Endodermal cell (in vitro differentiated cells): ENCODE data around the gene CENPF. TPM values are rescaled to one million over a fixed set of nuclear protein-coding genes. Genes with fewer than 3 reads are reported as not detected.
"Not testable (repeated sequence)": the region's sequence is repeated elsewhere in the genome, so short reads cannot be mapped to it uniquely, and the experiment has no call there.

Experiments used
- DNase-seq: peaks from one replicate; pipeline ENCODE4 v3.0.0-alpha.2; 2017
- H3K27ac ChIP-seq: 2 replicates; pipeline ENCODE4 v1.5.1; 2013; ENCODE audit warnings: mild to moderate bottlenecking, low read depth, low read length, moderate library complexity
- H3K27me3 ChIP-seq: 2 replicates; pipeline ENCODE4 v1.6.1; 2013; ENCODE audit warnings: mild to moderate bottlenecking, low read length, moderate library complexity; ENCODE audit not compliant: insufficient read depth, control insufficient read depth, poor library complexity, severe bottlenecking
- H3K36me3 ChIP-seq: 2 replicates; pipeline ENCODE4 v1.7.0; 2013; ENCODE audit warnings: mild to moderate bottlenecking, low read length, moderate library complexity; ENCODE audit not compliant: control insufficient read depth, insufficient read depth
- H3K4me1 ChIP-seq: one replicate; pipeline ENCODE4 v1.7.0; 2013; ENCODE audit warnings: low read length; ENCODE audit not compliant: control insufficient read depth, insufficient read depth
- H3K4me3 ChIP-seq: 2 replicates; pipeline ENCODE4 v1.5.1; 2013; ENCODE audit warnings: mild to moderate bottlenecking, low read length, moderate library complexity
- H3K9ac ChIP-seq: 2 replicates; pipeline ENCODE4 v1.6.1; 2013; ENCODE audit warnings: mild to moderate bottlenecking, low read length, moderate library complexity; ENCODE audit not compliant: poor library complexity, severe bottlenecking; ENCODE audit errors: extremely low read depth
- H3K9me3 ChIP-seq: 2 replicates; pipeline ENCODE4 v1.6.1; 2013; ENCODE audit warnings: mild to moderate bottlenecking, low read length, moderate library complexity; ENCODE audit not compliant: control insufficient read depth
- H3K27ac Mint-ChIP-seq: 2 replicates; pipeline ENCODE4 v1.8.0; 2020; ENCODE audit warnings: mixed read lengths
- H3K27me3 Mint-ChIP-seq: 2 replicates; pipeline ENCODE4 v1.8.0; 2021; ENCODE audit warnings: mild to moderate bottlenecking, mixed read lengths; ENCODE audit not compliant: insufficient read depth
- H3K36me3 Mint-ChIP-seq: 2 replicates; pipeline ENCODE4 v1.8.0; 2020; ENCODE audit warnings: low read depth, mixed read lengths
- H3K4me1 Mint-ChIP-seq: 2 replicates; pipeline ENCODE4 v1.8.0; 2020; ENCODE audit warnings: mixed read lengths
- H3K4me3 Mint-ChIP-seq: 2 replicates; pipeline ENCODE4 v1.8.0; 2020; ENCODE audit warnings: mild to moderate bottlenecking, moderate library complexity, mixed read lengths
- H3K9me3 Mint-ChIP-seq: 2 replicates; pipeline ENCODE4 v1.8.0; 2020; ENCODE audit warnings: mild to moderate bottlenecking, mixed read lengths
- WGBS, 2 experiments: methylation state at CpG; one replicate each; pipeline versions ENCODE4 v1.1.5 to v1.1.7; 2013; ENCODE audit warnings: missing lambda C conversion rate in 2 of 2, mixed read lengths in 1 of 2; ENCODE audit not compliant: insufficient coverage in 1 of 2, insufficient read length in 1 of 2; 5-methylcytosine and 5-hydroxymethylcytosine counted together
- total RNA-seq, 2 donors: library from RNA; stranded (reverse); fragmentation: NEBNext Ultra II Directional in 1 of 2; extraction: Animal tissue kit (Norgen Biotek cat#: 25700) in 1 of 2; gene quantifications; 2 replicates in 1 of 2; 3 replicates in 1 of 2; pipeline ENCODE4 v1.2.1, GENCODE V29; 2021
- TF ChIP-seq, protein P1 (sequence below): fragments of 200-600 bp; sonication (generic); conservative IDR thresholded peaks from 2 replicates; pipeline ENCODE4 v1.5.0; 2021; ENCODE audit warnings: antibody characterized with exemption, mild to moderate bottlenecking

The CENPF gene
- total RNA-seq, 2 donors from 2014 or later = 77.2 to 87.2 TPM

DNA sequence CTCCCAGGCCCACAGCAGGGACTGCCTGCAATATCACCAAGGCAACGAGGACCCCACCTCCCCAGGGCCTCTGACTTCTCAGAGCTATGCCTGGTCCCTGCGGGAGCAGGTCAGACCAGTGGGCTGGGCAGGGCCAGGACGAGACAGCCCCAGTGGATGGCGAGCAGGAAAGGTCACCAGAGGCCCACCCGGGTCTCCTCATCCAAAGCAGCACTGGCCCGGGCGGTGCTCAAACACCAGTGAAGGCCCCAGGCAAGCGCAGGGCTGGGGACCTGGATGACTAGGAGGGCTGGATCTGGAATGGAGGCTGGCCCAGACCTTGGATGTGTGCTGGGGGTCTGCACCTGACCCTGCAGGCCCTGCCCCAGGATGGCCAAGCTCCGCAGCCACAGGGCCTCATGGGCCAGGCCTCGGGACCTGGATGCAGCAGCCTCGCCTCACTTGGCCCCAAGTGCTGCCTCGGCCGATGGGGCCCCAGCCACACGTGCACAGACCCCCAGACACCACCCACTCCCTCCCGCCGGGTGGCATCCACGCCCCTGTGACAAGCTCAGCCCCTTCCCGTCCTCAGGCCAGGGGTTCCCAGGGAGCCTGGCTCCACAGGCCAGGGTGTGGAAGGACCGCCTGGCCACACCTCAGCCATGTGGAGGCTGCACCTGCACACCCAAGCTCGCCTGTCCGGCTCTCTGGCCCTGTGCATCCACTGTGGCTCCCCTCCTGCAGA is 4.7 kb downstream of the CENPF start:
- H3K4me1 Mint-ChIP-seq = peaks cover 14% of the 10 kb centered on the region
- peaks cover 38% of the 10 kb centered on the region for H3K36me3 Mint-ChIP-seq
- H3K27ac Mint-ChIP-seq, DNase-seq, H3K4me3 ChIP-seq, H3K27me3 ChIP-seq, H3K9ac ChIP-seq, H3K4me1 ChIP-seq, H3K27ac ChIP-seq, H3K4me3 Mint-ChIP-seq, H3K27me3 Mint-ChIP-seq: not testable (repeated sequence)
- H3K9me3 Mint-ChIP-seq = peaks cover 15% of the 10 kb centered on the region
- 96% methylated on average over 9 to 21 of the region's 21 CpGs for WGBS, 2 experiments
- peaks cover 14% of the 10 kb centered on the region for H3K9me3 ChIP-seq
- peaks cover 13% of the 10 kb centered on the region for H3K36me3 ChIP-seq

DNA sequence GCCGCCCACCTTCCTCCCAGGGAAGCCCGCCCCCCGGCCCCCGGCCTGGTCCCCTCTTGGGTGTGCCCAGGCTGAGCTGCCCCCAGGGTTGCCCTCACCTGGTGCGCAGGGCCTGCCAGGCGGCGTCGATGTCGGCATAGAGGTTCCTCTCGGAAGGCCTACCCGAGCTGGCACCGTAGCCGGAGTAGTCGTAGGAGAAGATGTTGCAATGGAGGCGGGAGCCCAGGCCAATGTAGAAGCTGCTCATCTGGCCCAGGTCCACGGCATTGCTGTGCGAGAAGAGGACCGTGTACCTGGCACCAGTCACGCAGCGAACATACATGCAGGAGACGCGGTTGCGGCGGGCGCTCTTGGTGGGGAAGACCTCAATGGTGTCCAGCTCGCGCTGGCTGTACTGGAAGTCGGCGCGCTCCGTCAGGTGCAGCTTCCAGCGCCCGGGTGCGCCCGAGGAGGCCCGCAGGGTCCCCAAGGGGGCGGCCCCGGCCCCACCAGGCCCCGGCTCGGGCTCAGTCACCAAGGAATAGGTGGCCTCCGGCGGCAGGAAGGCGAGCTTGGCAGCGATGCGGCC is 5.3 kb downstream of the CENPF start:
- not testable (repeated sequence) for H3K4me3 Mint-ChIP-seq, H3K4me3 ChIP-seq, H3K4me1 ChIP-seq, H3K27ac ChIP-seq, H3K9ac ChIP-seq, DNase-seq, H3K27me3 Mint-ChIP-seq, H3K27me3 ChIP-seq, H3K27ac Mint-ChIP-seq
- 95 to 100% methylated on average over 15 to 45 of the region's 45 CpGs for WGBS, 2 experiments
- Mint-ChIP-seq H3K9me3 (peaks cover 15% of the 10 kb centered on the region), H3K36me3 (peaks cover 38% of the 10 kb centered on the region), H3K4me1 (peaks cover 14% of the 10 kb centered on the region)
- Histone ChIP-seq H3K9me3 (peaks cover 14% of the 10 kb centered on the region), H3K36me3 (peaks cover 15% of the 10 kb centered on the region)

DNA sequence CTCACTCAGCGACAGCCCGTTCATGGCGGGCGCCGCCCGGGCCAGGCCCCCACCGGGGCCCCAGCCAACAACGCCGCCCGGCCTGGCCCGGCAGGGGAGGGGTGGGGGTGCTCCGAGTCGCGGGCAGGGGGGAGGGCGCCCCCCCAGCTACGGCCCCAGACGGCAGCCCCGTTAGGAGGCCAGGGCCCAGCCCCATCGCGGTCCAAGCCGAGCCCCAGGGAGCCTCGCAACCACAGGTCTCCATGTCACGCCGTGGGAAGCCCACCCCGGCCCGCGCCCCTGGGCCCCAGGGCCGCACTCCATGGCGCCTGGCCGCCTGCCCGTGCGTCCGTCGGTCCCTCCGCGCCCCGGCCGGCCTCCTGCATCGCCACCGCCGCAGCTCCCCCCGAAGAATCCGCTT is 5.8 kb downstream of the CENPF start:
- Histone ChIP-seq H3K9me3 (peaks cover 14% of the 10 kb centered on the region), H3K36me3 (peaks cover 20% of the 10 kb centered on the region)
- not testable (repeated sequence) for H3K9ac ChIP-seq, H3K27ac ChIP-seq, H3K4me3 Mint-ChIP-seq, H3K27me3 ChIP-seq, H3K4me3 ChIP-seq, H3K27me3 Mint-ChIP-seq, H3K4me1 ChIP-seq, DNase-seq, H3K27ac Mint-ChIP-seq
- WGBS, 2 experiments = 98 to 99% methylated on average over 21 to 34 of the region's 43 CpGs
- Mint-ChIP-seq H3K9me3 (peaks cover 15% of the 10 kb centered on the region), H3K36me3 (peaks cover 38% of the 10 kb centered on the region), H3K4me1 (peaks cover 14% of the 10 kb centered on the region)

DNA sequence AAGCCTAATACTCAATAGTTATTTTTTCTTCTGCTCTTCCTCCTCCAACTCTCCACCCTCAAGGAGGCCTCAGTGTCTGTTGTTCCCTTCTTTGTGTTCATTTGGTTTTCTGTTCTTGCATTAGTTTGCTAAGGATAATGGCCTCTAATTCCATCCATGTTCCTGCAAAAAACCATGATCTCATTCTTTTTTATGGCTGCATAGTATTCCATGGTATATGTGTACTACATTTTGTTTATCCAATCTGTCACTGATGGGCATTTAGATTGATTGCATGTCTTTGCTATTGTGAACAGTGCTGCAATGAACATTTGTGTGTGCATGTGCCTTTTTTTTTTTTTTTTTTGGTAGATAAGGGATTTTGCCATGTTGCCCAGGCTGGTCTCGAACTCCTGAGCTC is 6.7 kb downstream of the CENPF start:
- WGBS, 2 experiments = 95% methylated on average over 1 of the region's 1 CpG; no CpG with 5 or more reads in 1 of the 2 experiments

DNA sequence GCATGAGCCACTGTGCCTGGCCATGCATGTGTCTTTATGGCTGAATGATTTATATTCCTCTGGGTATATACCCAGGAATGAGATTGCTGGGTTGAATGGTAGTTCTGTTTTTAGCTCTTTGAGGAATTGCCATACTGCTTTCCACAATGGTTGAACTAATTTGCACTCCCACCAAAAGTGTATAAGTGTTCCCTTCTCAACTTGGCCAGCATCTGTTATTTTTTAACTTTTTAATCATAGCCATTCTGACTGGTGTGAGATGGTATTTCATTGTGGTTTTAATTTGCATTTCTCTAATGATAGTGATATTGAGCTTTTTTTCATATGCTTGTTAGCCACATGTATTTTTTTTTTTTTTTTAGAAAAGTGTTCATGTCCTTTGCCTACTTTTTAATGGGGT is 7.1 kb downstream of the CENPF start:
- H3K9me3 Mint-ChIP-seq = peaks cover 15% of the 10 kb centered on the region
- H3K4me3 ChIP-seq, H3K27ac ChIP-seq, H3K4me1 Mint-ChIP-seq, H3K27me3 Mint-ChIP-seq, H3K4me1 ChIP-seq, H3K9ac ChIP-seq, H3K4me3 Mint-ChIP-seq, H3K27me3 ChIP-seq, DNase-seq, H3K27ac Mint-ChIP-seq: not testable (repeated sequence)
- peaks cover 47% of the 10 kb centered on the region for H3K36me3 Mint-ChIP-seq
- H3K9me3 ChIP-seq = peaks cover 14% of the 10 kb centered on the region
- peaks cover 32% of the 10 kb centered on the region for H3K36me3 ChIP-seq

More for the DNA sequence above, 6.7 kb downstream of the CENPF start:
- H3K4me1 ChIP-seq = peaks cover 3% of the 10 kb centered on the region
- TF ChIP-seq, protein P1, sequence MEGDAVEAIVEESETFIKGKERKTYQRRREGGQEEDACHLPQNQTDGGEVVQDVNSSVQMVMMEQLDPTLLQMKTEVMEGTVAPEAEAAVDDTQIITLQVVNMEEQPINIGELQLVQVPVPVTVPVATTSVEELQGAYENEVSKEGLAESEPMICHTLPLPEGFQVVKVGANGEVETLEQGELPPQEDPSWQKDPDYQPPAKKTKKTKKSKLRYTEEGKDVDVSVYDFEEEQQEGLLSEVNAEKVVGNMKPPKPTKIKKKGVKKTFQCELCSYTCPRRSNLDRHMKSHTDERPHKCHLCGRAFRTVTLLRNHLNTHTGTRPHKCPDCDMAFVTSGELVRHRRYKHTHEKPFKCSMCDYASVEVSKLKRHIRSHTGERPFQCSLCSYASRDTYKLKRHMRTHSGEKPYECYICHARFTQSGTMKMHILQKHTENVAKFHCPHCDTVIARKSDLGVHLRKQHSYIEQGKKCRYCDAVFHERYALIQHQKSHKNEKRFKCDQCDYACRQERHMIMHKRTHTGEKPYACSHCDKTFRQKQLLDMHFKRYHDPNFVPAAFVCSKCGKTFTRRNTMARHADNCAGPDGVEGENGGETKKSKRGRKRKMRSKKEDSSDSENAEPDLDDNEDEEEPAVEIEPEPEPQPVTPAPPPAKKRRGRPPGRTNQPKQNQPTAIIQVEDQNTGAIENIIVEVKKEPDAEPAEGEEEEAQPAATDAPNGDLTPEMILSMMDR = no peak
- H3K9me3 ChIP-seq = peaks cover 14% of the 10 kb centered on the region
- H3K4me3 ChIP-seq = no peak overlapping the region
- no peaks in the 10 kb centered on the region for H3K27me3 ChIP-seq
- no peak overlapping the region for H3K27ac ChIP-seq
- H3K36me3 ChIP-seq = peaks cover 27% of the 10 kb centered on the region
- DNase-seq = no peak
- Mint-ChIP-seq H3K36me3 (peaks cover 44% of the 10 kb centered on the region), H3K27ac (no peak overlapping the region), H3K27me3 (no peaks in the 10 kb centered on the region), H3K9me3 (peaks cover 15% of the 10 kb centered on the region), H3K4me3 (no peak overlapping the region), H3K4me1 (peaks cover 6% of the 10 kb centered on the region)
- no peak overlapping the region for H3K9ac ChIP-seq
